MCF 10A (cell line): ENCODE results near the gene MYD88. TPM values are rescaled to one million over a fixed set of nuclear protein-coding genes. Genes with fewer than 3 reads are reported as not detected.

Experiments
- BruUV-seq: library from RNA; stranded (reverse); fragments of 400-500 nt; replicated peaks from 2 replicates; lab custom pipeline; 2021; lab: Mats Ljungman, UMichigan
- CTCF ChIA-PET: fragments of 300-600 bp; sonication (Branson Sonifier 250); formaldehyde crosslinking; extraction: SDS; loops from one replicate; lab custom pipeline; 2021; ENCODE audit warnings: antibody characterized with exemption, inconsistent platforms; lab: Yijun Ruan, JAX
- POLR2A ChIA-PET: fragments of 300-600, 350-650 bp; sonication (Branson Sonifier 250); formaldehyde crosslinking; extraction: SDS; loops from one replicate; lab custom pipeline; 2020; ENCODE audit warnings: antibody characterized with exemption, inconsistent platforms; lab: Yijun Ruan, JAX
- DNase-seq: peaks from one replicate; pipeline ENCODE4 v3.0.0-alpha.2; 2018; ENCODE audit not compliant: unreplicated experiment
- H3K27ac Mint-ChIP-seq: one replicate; pipeline ENCODE4 v1.8.0; 2022; ENCODE audit warnings: mild to moderate bottlenecking, low read depth, mixed read lengths; ENCODE audit not compliant: unreplicated experiment
- H3K27me3 Mint-ChIP-seq: one replicate; pipeline ENCODE4 v1.8.0; 2022; ENCODE audit warnings: mixed read lengths; ENCODE audit not compliant: insufficient read depth, unreplicated experiment
- H3K36me3 Mint-ChIP-seq: one replicate; pipeline ENCODE4 v1.8.0; 2022; ENCODE audit warnings: mild to moderate bottlenecking, moderate library complexity, mixed read lengths; ENCODE audit not compliant: insufficient read depth, unreplicated experiment
- H3K4me1 Mint-ChIP-seq: one replicate; pipeline ENCODE4 v1.8.0; 2022; ENCODE audit warnings: mixed read lengths; ENCODE audit not compliant: insufficient read depth, unreplicated experiment
- H3K4me3 Mint-ChIP-seq: one replicate; pipeline ENCODE4 v1.8.0; 2022; ENCODE audit warnings: mild to moderate bottlenecking, moderate library complexity, mixed read lengths; ENCODE audit not compliant: unreplicated experiment
- H3K9me3 Mint-ChIP-seq: one replicate; pipeline ENCODE4 v1.8.0; 2022; ENCODE audit warnings: mixed read lengths; ENCODE audit not compliant: unreplicated experiment
- intact Hi-C: fragments of 100-400 bp; cut with micrococcal nuclease; formaldehyde crosslinking; loops from 2 replicates; pipeline ENCODE4 v1.14.1; 2022
- total RNA-seq: library from RNA; stranded (reverse); gene quantifications from 2 replicates; pipeline ENCODE4 v1.2.3, GENCODE V29; 2022
- TF ChIP-seq, protein P1 (sequence below): fragments of 200-600 bp; IDR thresholded peaks from one replicate; pipeline ENCODE4 v1.8.0; 2022; ENCODE audit warnings: antibody characterized with exemption, mild to moderate bottlenecking; ENCODE audit not compliant: unreplicated experiment

Gene MYD88
- total RNA-seq, 1 experiment from 2014 or later: 19.7 TPM

DNA sequence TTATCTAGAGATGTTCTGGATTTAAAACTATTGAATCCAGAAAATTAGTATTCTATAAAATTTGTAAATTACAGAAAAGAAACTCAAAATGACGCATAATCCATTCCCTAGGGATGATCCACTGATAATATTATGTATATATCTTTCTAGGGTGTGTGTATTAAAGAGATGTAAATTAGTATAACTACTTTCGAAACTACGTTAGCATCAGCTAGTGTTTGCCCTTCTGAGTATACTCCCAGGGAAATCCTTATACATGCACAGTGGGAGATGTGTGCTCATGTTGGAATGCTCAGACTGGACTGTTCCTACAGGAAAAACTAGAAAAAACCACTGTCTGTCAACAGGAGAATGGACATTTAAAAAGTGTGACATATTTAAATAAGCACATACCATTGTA, 38.0 kb upstream of the MYD88 start:
- TF ChIP-seq, protein P1, sequence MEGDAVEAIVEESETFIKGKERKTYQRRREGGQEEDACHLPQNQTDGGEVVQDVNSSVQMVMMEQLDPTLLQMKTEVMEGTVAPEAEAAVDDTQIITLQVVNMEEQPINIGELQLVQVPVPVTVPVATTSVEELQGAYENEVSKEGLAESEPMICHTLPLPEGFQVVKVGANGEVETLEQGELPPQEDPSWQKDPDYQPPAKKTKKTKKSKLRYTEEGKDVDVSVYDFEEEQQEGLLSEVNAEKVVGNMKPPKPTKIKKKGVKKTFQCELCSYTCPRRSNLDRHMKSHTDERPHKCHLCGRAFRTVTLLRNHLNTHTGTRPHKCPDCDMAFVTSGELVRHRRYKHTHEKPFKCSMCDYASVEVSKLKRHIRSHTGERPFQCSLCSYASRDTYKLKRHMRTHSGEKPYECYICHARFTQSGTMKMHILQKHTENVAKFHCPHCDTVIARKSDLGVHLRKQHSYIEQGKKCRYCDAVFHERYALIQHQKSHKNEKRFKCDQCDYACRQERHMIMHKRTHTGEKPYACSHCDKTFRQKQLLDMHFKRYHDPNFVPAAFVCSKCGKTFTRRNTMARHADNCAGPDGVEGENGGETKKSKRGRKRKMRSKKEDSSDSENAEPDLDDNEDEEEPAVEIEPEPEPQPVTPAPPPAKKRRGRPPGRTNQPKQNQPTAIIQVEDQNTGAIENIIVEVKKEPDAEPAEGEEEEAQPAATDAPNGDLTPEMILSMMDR: no peak
- no TSS peak for BruUV-seq
- ChIA-PET CTCF (interaction anchor here (0.6 kb wide), 1 partner anchor 288 kb away, joined by 4 read pairs; no protein-coding TSS in a partner anchor), POLR2A (no interaction called here)
- intact Hi-C loops: no loop called here
- Mint-ChIP-seq H3K4me3 (no peak overlapping the region), H3K27me3 (peaks cover 28% of the 10 kb centered on the region), H3K36me3 (peaks cover 11% of the 10 kb centered on the region), H3K27ac (no peak overlapping the region), H3K4me1 (no peaks in the 10 kb centered on the region), H3K9me3 (peaks cover 4% of the 10 kb centered on the region)
- no peak for DNase-seq

DNA sequence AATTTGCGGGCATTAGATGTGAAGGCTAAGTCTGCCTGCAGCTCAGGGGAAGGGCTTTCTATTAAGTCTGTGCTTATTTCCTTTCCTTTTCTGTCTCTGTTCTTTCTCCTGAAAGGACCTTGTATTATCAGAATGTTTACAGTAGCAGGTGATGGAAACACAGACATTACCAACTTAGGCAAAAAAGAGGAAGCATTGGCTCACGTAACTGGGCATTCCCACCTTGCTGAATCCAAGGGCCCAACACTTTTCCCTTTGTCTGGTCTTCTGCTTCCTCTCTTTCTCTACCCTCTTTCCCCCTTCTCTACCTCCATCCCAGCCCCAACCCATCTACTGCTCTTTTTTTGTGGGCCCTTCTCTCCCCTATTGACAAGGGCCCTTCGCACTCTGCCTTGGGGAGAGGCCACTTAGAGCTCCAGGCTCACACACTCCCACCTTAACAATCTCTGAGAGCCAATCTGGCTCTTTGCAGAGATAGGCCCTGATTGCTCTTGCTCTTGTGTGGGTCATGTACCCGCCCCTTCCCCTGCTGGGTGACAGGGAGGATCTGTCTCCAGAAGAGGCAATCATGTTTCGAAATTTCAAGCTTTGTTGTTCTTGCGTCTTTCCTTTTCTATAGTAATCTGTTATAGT, 36.5 kb upstream of the MYD88 start:
- CTCF ChIA-PET: interaction anchor here (0.6 kb wide), 2 partner anchors 11 to 17 kb away, joined by 3 to 4 read pairs; no protein-coding TSS in a partner anchor
- TF ChIP-seq, protein P1: no peak
- H3K36me3 Mint-ChIP-seq: peaks cover 11% of the 10 kb centered on the region
- intact Hi-C loops: no loop called here
- H3K27me3 Mint-ChIP-seq: peaks cover 28% of the 10 kb centered on the region
- POLR2A ChIA-PET: no interaction called here
- H3K4me1 Mint-ChIP-seq: no peaks in the 10 kb centered on the region
- no TSS peak for BruUV-seq
- no peak overlapping the region for H3K4me3 Mint-ChIP-seq
- no peak for DNase-seq
- peaks cover 9% of the 10 kb centered on the region for H3K9me3 Mint-ChIP-seq
- no peak overlapping the region for H3K27ac Mint-ChIP-seq

DNA sequence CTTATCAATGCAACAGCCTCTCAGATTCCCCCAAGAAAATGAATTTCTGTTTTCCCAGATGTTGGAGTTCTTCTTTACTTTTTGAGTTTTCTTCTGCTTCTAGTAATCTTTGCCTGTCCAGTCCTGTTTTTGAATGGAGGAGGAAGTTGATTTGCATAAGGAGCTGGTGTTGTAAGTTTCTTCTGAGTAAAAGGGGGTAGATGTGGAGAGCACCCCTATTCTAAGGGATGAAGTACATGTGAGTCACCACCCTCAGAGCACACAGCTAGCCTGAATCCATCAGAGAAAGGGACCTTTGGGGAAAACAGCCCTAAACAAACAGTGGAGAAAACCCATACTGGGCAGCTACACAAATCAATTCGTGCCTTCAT, 36.0 kb upstream of the MYD88 start:
- H3K4me3 Mint-ChIP-seq: no peak overlapping the region
- DNase-seq: no peak
- CTCF ChIA-PET: interaction anchor here (0.6 kb wide), 2 partner anchors 17 to 105 kb away, joined by 3 read pairs; no protein-coding TSS in a partner anchor
- intact Hi-C loops: no loop called here
- TF ChIP-seq, protein P1: no peak
- peaks cover 9% of the 10 kb centered on the region for H3K9me3 Mint-ChIP-seq
- POLR2A ChIA-PET: no interaction called here
- BruUV-seq: no TSS peak
- H3K27ac Mint-ChIP-seq: no peak overlapping the region
- H3K4me1 Mint-ChIP-seq: no peaks in the 10 kb centered on the region
- H3K27me3 Mint-ChIP-seq: peaks cover 28% of the 10 kb centered on the region
- peaks cover 11% of the 10 kb centered on the region for H3K36me3 Mint-ChIP-seq

DNA sequence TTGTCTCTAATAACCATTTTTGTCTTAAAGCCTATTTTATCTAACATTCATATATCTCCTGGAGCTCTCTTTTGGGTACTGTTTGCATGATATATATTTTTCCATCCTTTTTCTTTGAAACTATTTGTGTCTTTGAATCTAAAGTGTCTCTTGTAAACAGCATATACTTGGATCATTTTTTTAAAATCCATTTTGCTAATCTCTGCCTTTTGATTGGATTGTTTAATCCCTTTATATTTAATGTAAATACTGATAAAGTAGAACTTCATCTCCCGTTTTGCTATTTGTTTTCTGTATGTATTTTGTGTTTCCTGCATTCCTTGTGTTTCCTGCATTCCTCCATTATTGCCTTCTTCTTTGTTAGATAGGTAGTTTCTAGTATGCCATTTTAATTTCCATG, 32.9 kb upstream of the MYD88 start:
- H3K4me3 Mint-ChIP-seq: no peak overlapping the region
- intact Hi-C loops: no loop called here
- ChIA-PET POLR2A (no interaction called here), CTCF (no interaction called here)
- TF ChIP-seq, protein P1: no peak
- no peak for DNase-seq
- H3K4me1 Mint-ChIP-seq: no peaks in the 10 kb centered on the region
- H3K27me3 Mint-ChIP-seq: peaks cover 18% of the 10 kb centered on the region
- H3K36me3 Mint-ChIP-seq: no peaks in the 10 kb centered on the region
- no TSS peak for BruUV-seq
- peaks cover 9% of the 10 kb centered on the region for H3K9me3 Mint-ChIP-seq
- no peak overlapping the region for H3K27ac Mint-ChIP-seq
